Skeletal muscle satellite cell (primary cell): ENCODE measurements around the gene PRR23E.

Experiments used
- H3K27me3 ChIP-seq: 2 replicates; pipeline ENCODE4 v1.7.0; 2013; ENCODE audit warnings: low read length; ENCODE audit not compliant: control insufficient read depth, insufficient read depth
- H3K36me3 ChIP-seq: 2 replicates; pipeline ENCODE4 v1.7.0; 2013; ENCODE audit warnings: mild to moderate bottlenecking, control low read depth, low read length; ENCODE audit not compliant: insufficient read depth
- H3K4me1 ChIP-seq: 2 replicates; pipeline ENCODE4 v1.7.0; 2013; ENCODE audit warnings: low read length; ENCODE audit not compliant: control insufficient read depth, insufficient read depth
- H3K4me2 ChIP-seq: 2 replicates; pipeline ENCODE4 v1.7.0; 2013; ENCODE audit warnings: mild to moderate bottlenecking, low read length
- H3K4me3 ChIP-seq: 2 replicates; pipeline ENCODE4 v1.7.0; 2013; ENCODE audit warnings: low read length
- H3K9ac ChIP-seq: 2 replicates; pipeline ENCODE4 v1.7.0; 2013; ENCODE audit warnings: mild to moderate bottlenecking, low read depth, low read length, moderate library complexity
- H3K9me3 ChIP-seq: replicated peaks from 2 replicates; pipeline ENCODE4 v1.7.0; 2013; ENCODE audit warnings: mild to moderate bottlenecking, control low read depth, low read length

The PRR23E gene

DNA sequence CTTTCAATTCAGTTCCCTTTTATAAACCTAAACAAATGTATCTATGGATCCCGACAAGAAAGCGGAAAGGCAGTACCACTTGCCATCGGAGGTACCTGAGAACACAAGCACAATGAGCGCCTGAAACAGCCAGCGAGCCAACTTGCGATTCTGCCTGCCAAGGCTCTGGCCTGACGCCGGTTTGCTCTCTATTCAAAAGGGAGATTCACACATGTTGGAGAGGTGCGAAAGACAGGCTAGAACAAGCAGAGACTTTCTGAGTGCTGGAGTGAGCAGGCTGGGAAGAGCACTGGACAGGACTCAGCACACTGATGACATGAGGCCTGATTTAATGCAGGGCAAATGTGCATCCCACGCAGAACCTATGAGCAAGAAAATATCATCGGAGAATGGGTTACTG is 17.7 kb upstream of the PRR23E start:
- Histone ChIP-seq H3K4me3 (no peak overlapping the region), H3K9me3 (no peaks in the 10 kb centered on the region), H3K9ac (no peak overlapping the region), H3K4me2 (no peak overlapping the region), H3K36me3 (no peaks in the 10 kb centered on the region), H3K4me1 (peaks cover 10% of the 10 kb centered on the region), H3K27me3 (peaks cover 29% of the 10 kb centered on the region)

DNA sequence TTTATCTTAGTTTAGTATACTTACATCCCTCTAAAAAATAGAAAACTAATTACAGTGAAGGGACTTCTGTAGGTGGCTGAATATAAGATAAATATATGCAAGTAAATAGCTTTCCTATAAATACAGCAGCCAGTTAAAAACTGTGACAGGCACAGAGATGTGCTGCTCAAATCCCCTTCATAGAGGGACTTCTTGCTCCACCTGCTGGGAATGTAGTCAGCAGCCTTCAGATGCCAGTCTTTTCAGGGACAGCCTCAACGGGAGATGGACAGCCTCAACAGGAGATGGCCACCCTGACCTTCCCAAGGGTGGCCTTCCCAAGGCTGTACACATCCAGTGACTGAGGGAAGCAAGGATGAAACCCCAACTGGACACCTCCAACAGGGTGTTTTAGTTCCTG is 15.7 kb upstream of the PRR23E start:
- no peaks in the 10 kb centered on the region for H3K36me3 ChIP-seq
- H3K27me3 ChIP-seq: peaks cover 19% of the 10 kb centered on the region
- no peak overlapping the region for H3K4me3 ChIP-seq
- no peak overlapping the region for H3K9ac ChIP-seq
- H3K9me3 ChIP-seq: no peaks in the 10 kb centered on the region
- H3K4me1 ChIP-seq: peaks cover 10% of the 10 kb centered on the region
- no peak overlapping the region for H3K4me2 ChIP-seq

GRCh38 chr3:127180859-127181258 is 12.1 kb upstream of the PRR23E start:
- Histone ChIP-seq H3K4me1 (no peaks in the 10 kb centered on the region), H3K36me3 (no peaks in the 10 kb centered on the region), H3K27me3 (peaks cover 7% of the 10 kb centered on the region), H3K4me2 (no peak overlapping the region), H3K9me3 (no peaks in the 10 kb centered on the region), H3K4me3 (no peak overlapping the region), H3K9ac (no peak overlapping the region)

DNA sequence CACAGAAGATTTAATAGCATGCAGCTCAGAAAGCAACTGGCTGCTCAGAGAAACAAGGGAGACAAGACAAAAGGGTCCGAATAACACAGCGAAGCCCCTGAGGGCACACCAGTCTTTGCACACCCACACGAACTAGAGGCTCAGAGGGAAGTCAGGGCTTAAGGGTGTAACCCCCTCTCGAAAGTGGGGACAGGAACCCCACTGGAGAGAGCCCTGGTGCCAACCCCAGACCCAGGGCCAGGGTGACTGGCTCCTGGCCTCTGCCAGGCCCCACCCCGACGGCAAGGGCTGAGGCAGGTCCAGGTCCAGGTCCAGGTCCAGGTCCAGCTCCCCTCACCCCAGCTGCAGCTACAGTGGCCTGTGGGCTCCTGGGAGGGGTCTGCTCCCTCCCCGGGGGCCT is 10.5 kb upstream of the PRR23E start:
- Histone ChIP-seq H3K4me2 (no peak overlapping the region), H3K4me1 (no peaks in the 10 kb centered on the region), H3K9me3 (no peaks in the 10 kb centered on the region), H3K9ac (no peak overlapping the region), H3K27me3 (peaks cover 11% of the 10 kb centered on the region), H3K36me3 (no peaks in the 10 kb centered on the region), H3K4me3 (no peak overlapping the region)

DNA sequence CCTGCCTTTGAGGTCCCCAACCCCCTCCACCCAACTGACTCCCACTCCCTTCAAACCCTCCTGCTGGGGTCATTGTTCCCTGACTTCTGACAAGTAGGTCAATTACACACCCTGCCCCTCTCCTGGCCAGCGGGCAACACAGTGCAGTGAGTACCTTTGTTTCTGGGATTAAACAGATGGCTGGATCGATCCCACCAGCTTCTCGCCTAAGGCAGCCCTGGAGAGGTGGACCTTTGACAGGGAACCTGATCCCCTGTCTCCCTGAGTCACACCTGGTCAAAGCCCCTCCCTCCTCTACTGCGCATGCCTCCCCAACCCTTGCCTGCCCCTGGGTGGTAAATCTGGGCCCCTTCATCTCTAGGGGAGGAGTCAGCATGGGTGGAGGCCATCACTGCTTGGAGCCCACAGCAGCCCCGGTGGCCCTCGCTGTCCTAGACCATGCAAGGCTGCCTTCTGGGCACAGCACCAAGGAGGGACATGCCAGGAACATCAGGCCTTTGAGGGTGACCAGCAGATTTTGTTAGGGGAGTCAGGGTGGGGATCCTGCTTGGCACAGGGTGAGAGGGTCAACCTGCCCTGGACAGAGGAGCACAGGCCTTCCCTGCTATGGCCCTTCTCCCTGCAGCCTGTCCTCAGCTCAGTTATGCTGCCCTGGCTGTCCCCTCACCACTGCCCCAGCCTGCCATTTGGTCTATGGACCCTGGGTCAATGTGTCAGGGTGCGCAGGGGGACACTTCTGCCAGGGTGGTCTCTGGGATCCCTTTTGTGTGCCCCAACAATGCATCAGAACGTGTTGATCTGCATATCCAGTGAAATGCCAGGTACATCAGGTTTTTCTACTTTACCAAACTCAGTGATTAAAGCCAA is 9.8 kb upstream of the PRR23E start:
- Histone ChIP-seq H3K4me1 (no peaks in the 10 kb centered on the region), H3K9ac (no peak overlapping the region), H3K4me2 (no peak overlapping the region), H3K9me3 (no peaks in the 10 kb centered on the region), H3K4me3 (no peak overlapping the region), H3K36me3 (no peaks in the 10 kb centered on the region), H3K27me3 (peaks cover 11% of the 10 kb centered on the region)

DNA sequence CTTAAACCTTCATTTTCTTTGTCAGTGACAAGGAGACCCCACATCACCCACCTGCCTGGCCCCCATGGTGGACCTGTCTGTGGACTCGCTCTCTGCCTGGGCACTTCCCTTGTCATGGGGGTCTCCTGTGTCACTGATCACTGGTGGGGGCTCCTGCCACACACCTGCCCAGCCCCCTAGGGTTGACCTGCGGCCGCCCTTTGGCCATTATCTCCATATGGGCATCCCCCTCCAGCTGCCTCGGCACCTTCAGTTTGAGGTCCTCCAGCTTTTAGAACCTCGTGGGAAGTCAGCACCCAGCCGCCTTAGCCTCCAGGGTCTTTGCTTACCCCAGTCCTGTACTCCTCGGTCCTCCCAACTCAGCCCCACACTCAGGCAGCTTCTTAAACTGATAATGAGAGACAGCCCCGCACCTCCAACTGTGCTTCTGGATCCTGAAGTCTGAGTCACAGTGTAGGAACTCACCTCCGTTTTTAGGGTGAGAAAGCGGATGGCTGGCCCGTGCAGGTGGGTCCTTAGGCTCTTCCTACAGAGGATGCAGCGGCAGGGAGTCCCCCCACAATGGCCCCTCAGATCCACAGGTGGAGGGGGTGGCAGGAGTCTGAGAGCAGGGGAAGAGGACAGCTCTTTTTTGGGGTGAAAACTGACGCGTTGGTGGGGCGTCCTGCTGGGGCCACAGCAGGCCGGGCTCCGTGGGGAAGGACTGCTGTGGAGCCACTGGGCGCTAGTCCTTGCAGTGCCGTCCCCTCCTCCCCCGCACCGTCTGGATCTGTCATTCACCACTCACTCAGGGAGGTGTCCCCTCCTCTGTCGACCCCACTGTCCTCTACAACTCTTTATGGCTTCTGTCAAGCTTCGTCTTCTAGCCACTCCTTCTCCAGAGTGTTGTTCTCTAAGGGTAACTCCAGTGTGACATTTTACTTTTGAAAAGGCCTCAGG is 8.7 kb upstream of the PRR23E start:
- Histone ChIP-seq H3K9me3 (no peaks in the 10 kb centered on the region), H3K4me3 (no peak overlapping the region), H3K27me3 (peaks cover 11% of the 10 kb centered on the region), H3K36me3 (no peaks in the 10 kb centered on the region), H3K9ac (no peak overlapping the region), H3K4me1 (no peaks in the 10 kb centered on the region), H3K4me2 (no peak overlapping the region)

GRCh38 chr3:127184870-127185216 is 8.1 kb upstream of the PRR23E start:
- H3K36me3 ChIP-seq: no peaks in the 10 kb centered on the region
- no peaks in the 10 kb centered on the region for H3K4me1 ChIP-seq
- no peak overlapping the region for H3K4me2 ChIP-seq
- peaks cover 11% of the 10 kb centered on the region for H3K27me3 ChIP-seq
- no peak overlapping the region for H3K9ac ChIP-seq
- H3K4me3 ChIP-seq: no peak overlapping the region
- no peaks in the 10 kb centered on the region for H3K9me3 ChIP-seq

GRCh38 chr3:127185268-127185667 is 7.7 kb upstream of the PRR23E start:
- Histone ChIP-seq H3K4me2 (no peak overlapping the region), H3K4me1 (no peaks in the 10 kb centered on the region), H3K4me3 (no peak overlapping the region), H3K9me3 (no peaks in the 10 kb centered on the region), H3K9ac (no peak overlapping the region), H3K36me3 (no peaks in the 10 kb centered on the region), H3K27me3 (peaks cover 11% of the 10 kb centered on the region)

- Histone ChIP-seq H3K27me3 (peaks cover 11% of the 10 kb centered on the region), H3K4me1 (no peaks in the 10 kb centered on the region), H3K9ac (no peak overlapping the region), H3K9me3 (no peaks in the 10 kb centered on the region), H3K4me3 (no peak overlapping the region), H3K36me3 (no peaks in the 10 kb centered on the region), H3K4me2 (no peak overlapping the region)
Measured at GRCh38 chr3:127185962-127186674, 6.8 kb upstream of the PRR23E start.

DNA sequence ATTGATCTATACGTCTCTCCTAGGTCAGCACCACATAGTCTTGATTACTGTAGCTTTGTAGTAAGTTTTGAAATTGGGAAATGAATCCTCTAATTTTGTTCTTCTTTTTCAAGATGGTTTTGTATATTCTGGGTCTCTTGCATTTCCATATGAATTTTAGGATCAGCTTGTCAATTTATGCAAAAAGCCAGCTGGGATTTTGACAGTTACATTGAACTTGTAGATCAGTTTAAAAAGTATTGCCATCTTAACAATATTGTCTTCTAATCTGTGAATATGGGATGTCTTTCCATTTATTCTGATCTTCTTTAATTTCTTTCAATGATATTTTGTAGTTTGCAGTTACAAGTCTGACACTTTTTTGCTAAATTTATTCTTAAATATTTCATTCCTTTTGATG is 5.6 kb upstream of the PRR23E start:
- Histone ChIP-seq H3K4me1 (no peaks in the 10 kb centered on the region), H3K9me3 (no peaks in the 10 kb centered on the region), H3K36me3 (no peaks in the 10 kb centered on the region), H3K4me2 (no peak overlapping the region), H3K27me3 (peaks cover 9% of the 10 kb centered on the region), H3K4me3 (no peak overlapping the region), H3K9ac (no peak overlapping the region)

- no peaks in the 10 kb centered on the region for H3K27me3 ChIP-seq
- H3K36me3 ChIP-seq: no peaks in the 10 kb centered on the region
- no peak overlapping the region for H3K9ac ChIP-seq
- no peaks in the 10 kb centered on the region for H3K4me1 ChIP-seq
- H3K4me3 ChIP-seq: no peak overlapping the region
- no peaks in the 10 kb centered on the region for H3K9me3 ChIP-seq
- H3K4me2 ChIP-seq: no peak overlapping the region
Measured at GRCh38 chr3:127193341-127193740, 410 bp downstream of the PRR23E start.
